Measurements from ENCODE around the gene RPP25L.

The RPP25L gene

GRCh38 chr9:34582787-34583186 lies 29.1 kb downstream of the RPP25L start:
- DNase-seq = peak; percentile 39

GRCh38 chr9:34581318-34581717 lies 30.6 kb downstream of the RPP25L start:
- DNase-seq = no peak

DNA sequence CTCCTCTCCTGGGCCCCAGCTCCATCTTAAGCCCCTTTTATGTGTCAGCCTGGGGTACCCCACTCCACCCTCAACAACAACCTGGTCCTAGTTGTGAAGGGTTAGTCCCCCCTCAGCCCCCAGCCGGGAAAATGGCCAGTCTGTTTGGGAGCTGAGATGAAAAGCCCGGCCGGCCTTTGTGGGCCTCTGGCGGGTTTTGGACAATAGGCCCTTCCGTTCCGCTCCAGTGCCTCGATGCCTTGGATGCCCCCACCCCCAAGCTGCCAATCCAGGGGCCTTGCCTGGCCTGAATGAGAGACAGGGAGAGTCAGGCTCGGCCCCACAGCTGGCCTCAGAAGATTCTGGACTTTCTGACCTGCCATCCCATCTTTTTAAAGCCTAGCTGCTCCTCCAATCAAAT lies 31.5 kb downstream of the RPP25L start:
- no peak for DNase-seq

DNA sequence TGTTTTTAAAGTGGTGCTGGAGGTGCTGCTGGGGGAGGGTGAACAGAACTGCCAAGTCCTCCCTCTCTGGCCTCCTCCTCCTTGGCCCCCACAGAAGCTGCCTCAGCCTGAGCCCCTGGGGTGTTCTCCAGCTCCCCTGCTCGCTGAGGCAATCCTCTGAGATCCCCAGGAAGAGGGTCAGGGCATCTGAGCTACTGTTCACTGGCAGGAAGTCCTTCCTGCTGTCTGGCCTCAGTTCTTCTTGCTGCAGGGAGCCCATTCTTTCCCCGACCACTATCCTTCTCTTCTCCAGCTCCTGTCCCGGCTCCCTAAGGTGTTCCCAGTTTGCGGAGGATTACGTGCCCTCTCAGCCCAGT lies 32.1 kb downstream of the RPP25L start:
- DNase-seq = no peak

DNA sequence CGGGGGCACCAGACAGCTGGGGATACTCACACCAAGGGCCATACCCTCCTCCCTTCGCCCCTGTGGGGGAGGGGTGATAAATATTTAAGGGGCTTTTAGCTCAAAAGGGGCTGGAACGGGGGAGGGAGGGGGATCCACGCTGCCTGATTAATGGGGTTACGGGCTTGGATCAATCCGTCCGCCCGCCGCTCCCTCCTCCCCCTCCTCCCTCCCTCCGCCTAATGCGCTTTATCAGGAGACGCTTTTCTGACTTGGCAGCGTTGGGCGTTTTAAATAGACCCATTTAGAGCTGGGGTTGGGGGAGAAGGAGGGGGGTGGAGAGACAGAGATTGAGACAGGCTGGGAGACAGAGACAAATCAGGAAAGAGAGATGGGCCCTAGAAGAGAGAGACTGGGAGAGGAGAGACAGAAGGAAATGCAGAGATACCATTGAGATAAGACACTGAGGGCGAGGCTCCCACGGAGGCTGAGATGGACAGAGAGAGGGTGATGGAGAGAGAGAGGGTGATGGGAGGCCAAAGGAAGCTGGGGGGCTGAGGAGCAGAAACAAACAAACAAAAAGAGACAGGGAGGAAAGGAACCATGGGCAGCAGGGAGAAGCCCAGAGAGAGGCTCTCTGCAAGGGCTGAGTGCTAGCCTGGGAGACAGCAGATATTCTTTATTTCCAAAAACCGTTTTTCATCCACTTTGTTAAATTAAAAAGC lies 32.6 kb downstream of the RPP25L start:
- peak; percentile 53 for DNase-seq

- DNase-seq = peak; percentile 75
Observed at GRCh38 chr9:34578241-34579103, 33.4 kb downstream of the RPP25L start.

DNA sequence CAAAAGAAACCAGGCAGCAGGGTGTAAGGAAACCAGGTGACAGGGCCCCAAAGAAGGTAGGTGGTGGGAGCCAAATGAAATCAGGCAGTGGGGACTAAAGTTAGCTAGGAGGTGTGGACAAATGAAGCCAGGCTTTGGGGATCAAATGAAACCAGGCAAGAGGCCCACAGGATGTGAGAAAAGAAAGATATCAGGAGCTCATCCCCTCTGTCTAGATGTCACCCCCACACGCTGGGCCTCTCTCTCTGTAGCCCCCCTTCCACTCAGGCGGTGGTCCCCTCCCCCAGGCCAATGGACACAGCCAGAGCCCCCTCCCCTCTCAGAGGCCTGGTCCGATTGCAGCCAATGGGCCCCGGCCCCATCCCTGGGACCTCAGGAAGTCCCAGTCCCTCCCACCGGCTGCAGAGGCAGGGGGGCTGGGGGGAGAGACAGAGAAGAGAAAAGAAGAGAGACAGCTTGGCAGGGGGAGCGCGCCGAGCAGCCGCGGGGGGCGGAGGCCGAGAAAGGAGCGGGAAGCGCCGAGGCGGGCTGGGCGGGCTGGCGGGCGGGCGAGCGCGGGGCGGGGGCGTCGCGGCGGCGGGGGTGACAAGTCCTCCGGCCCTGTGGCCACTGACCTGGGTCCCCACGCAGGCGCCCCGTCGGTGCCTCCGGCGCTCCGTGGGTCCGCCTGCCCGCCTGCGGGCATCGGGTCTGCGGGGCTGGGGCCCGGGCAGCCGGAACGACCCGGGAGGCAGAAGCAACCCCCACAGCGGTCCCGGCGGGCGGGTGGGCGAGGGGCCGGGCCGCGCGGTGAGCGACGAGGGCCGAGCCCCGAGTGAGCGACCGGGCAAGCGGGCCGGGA lies 34.3 kb downstream of the RPP25L start:
- peak; percentile 79 for DNase-seq

GRCh38 chr9:34576597-34577399 lies 35.1 kb downstream of the RPP25L start:
- peak; percentile 57 for DNase-seq

GRCh38 chr9:34575862-34576596 lies 35.9 kb downstream of the RPP25L start:
- DNase-seq = peak; percentile 68

- DNase-seq = no peak
Observed at GRCh38 chr9:34575241-34575640, 36.7 kb downstream of the RPP25L start.

DNA sequence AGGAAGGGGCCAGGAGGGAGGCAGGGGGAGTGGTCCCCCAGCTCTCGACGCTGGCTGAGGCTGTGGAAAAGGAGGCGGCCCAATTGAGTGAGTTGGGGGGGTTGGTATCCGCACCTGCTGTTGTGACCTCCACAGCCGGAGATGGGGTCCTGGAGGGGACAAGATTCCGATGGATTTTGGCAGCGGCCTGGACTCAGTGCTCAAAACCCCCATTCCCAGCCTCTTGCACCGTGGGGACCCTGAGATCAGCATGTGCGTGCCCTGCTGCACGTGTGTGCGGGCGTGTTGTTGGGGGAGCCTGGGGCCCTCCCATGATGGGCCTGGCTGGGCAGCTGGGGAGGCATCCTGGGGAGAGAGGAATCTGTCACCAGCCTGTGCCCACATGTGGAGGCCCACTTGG lies 37.3 kb downstream of the RPP25L start:
- DNase-seq = no peak

GRCh38 chr9:34573599-34574325 lies 38.1 kb downstream of the RPP25L start:
- DNase-seq = no peak

DNA sequence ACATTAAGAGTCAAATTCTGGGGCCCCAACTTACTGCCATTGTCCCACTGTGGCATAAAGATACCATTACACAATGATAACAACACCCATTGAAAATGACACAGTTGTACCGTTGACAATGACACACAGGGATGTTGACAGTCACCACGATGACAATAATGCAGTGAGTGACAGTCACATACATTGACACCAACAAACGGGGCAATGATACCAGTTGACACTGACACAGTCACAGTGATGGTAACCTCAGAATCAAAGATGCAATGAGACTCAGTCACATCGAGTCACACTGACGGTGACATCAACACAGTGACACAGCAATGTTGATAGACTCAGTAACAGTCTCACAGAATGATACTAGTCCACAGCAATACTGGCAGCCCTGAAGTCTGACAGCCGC lies 39.3 kb downstream of the RPP25L start:
- no peak for DNase-seq

GRCh38 chr9:34572092-34572491 lies 39.8 kb downstream of the RPP25L start:
- no peak for DNase-seq

DNA sequence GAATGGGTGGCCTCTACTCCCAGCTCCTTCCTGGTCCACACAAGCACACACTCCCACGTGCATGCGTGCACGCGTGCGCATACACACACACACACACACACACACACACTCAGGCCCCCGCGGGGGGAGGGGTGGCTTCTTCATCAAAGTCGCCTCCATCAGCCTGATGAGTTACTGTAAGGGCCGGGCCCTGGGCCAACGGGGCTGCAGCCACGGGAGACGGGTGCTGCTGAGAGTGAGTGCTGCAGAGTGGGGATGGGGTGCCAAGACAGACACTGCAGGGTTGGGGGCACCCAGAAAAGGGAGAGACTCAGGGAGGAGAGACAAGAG lies 40.5 kb downstream of the RPP25L start:
- no peak for DNase-seq

DNA sequence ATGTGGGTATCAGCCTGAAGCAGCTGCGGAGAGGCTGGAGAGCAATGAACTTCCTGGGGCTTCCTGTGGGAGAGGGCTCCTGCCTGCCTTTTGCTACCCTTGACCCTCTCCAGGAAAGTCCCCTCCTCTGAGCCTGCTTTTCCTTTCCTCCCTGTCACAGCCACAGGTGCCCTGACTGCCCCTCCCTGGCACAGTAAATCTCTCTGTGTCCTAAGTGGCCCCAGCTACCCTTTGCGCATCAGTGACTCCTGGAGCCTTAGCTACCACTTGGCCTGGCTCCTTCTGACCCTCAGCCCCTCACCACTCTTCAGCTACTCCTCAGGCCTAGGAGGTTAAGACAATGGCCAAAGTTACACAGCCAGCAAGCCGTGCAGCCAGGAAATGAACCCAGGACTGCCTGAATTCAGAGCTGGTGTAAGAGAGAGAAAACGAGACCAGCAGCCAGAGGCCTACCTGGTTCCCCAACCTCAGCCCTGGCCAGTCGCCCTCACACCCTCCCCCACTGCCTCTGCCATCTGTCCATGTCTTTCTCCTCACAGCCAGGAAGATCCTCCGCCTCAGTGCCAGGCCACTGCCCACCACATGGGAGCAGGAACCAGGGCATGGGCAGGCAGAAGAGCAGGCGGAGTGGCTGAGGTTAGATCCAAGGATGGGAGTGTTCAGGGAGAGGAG lies 41.0 kb downstream of the RPP25L start:
- peak; percentile 52 for DNase-seq

DNA sequence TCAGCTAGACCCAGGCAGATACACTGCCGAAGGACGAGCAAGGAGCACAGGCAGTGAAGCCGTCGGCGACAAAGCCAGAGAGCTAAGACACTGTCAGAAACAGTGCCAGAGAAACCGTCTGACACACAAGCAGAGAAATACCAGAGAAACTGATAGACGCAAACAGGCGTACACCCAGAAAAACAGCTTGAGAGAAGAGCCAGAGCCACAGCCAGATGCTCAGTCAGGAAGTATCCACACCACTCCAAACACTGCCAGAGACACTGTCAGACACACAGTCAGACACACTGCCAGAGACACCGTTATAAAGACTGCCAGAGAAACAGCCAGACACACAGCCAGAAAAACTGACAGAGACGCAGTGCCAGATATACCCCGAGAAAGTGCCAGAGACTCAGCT lies 41.5 kb downstream of the RPP25L start:
- DNase-seq = no peak

DNA sequence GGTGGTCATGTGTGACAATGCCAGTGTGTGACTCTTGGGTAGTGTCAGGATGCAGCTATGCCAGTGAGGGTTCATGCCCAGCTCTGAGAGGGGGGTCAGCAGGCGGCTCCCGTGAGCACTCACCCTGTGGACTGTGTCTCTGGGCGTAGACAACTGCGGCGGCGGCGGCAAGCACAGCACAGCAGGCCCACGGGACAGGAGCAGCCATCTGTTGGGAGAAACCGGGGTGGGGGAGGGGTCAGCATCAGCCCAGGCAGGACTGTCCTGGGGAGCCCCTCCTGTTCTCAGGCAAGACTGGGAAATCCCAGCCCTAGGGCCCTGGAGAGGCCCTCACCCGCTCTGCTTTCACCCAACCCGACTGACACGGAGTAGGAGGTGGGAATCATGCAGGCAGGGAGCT lies 43.1 kb downstream of the RPP25L start:
- DNase-seq = peak; percentile 27

- DNase-seq = no peak
Observed at GRCh38 chr9:34568133-34568532, 43.8 kb downstream of the RPP25L start.

DNA sequence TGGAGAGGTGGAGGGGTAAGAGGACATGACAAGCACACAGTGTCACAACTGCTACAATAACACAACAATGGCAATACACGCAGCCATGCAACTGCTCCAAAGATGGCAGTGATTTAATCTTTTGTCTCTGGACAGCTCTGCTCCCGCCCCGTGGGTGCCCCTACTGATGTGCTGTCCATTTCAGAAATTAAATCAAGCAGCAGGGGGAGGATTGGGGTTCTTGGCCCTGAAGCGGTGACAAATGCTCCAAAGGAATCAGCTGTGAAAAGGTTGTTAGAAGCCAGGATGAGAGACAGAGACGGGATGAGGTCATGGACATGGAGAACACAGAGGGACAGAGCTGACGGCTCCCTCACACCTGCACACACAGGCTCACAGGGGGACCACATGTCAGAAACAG lies 44.9 kb downstream of the RPP25L start:
- DNase-seq = no peak

- DNase-seq = no peak
Observed at GRCh38 chr9:34566322-34566721, 45.6 kb downstream of the RPP25L start.

Measured in NCI-H69 (cell line).